ENCODE results near the gene METRNL.

Gene METRNL

GRCh38 chr17:83067718-83068261 is 11.6 kb upstream of the METRNL start:
- no peak for DNase-seq

- DNase-seq, result no peak
Observed at GRCh38 chr17:83068641-83069570, 10.5 kb upstream of the METRNL start.

GRCh38 chr17:83069571-83069906 is 9.9 kb upstream of the METRNL start:
- DNase-seq, result no peak

GRCh38 chr17:83069931-83070742 is 9.3 kb upstream of the METRNL start:
- no peak for DNase-seq

- no peak for DNase-seq
Observed at GRCh38 chr17:83070800-83071341, 8.5 kb upstream of the METRNL start.

GRCh38 chr17:83071365-83071764 is 8.0 kb upstream of the METRNL start:
- no peak for DNase-seq

- no peak for DNase-seq
Observed at GRCh38 chr17:83071966-83072562, 7.3 kb upstream of the METRNL start.

- DNase-seq, result no peak
Observed at GRCh38 chr17:83072600-83073358, 6.6 kb upstream of the METRNL start.

GRCh38 chr17:83073389-83074063 is 5.9 kb upstream of the METRNL start:
- no peak for DNase-seq

- DNase-seq, result no peak
Observed at GRCh38 chr17:83074486-83075223, 4.8 kb upstream of the METRNL start.

GRCh38 chr17:83075270-83075880 is 4.0 kb upstream of the METRNL start:
- DNase-seq, result no peak

GRCh38 chr17:83076938-83077337 is 2.5 kb upstream of the METRNL start:
- DNase-seq, result no peak

GRCh38 chr17:83077411-83077810 is 2.0 kb upstream of the METRNL start:
- DNase-seq, result no peak

GRCh38 chr17:83077939-83078338 is 1.5 kb upstream of the METRNL start:
- DNase-seq, result no peak

GRCh38 chr17:83078378-83079351 is 744 bp upstream of the METRNL start:
- DNase-seq, result peak; percentile 27

- DNase-seq, result no peak
Observed at GRCh38 chr17:83079766-83080578, 563 bp downstream of the METRNL start.

GRCh38 chr17:83080579-83080857 is 1.1 kb downstream of the METRNL start:
- no peak for DNase-seq

GRCh38 chr17:83080858-83081683 is 1.7 kb downstream of the METRNL start:
- peak; percentile 48 for DNase-seq
